Islet precursor cell (in vitro differentiated cells): Measurements from ENCODE around the gene GPRC5A.
"Not testable (repeated sequence)": the region's sequence is repeated elsewhere in the genome, so short reads cannot be mapped to it uniquely, and the experiment has no call there.

Source experiments
- DNase-seq: peaks from one replicate; pipeline ENCODE4 v3.0.0-alpha.2; 2018

GPRC5A gene, protein sequence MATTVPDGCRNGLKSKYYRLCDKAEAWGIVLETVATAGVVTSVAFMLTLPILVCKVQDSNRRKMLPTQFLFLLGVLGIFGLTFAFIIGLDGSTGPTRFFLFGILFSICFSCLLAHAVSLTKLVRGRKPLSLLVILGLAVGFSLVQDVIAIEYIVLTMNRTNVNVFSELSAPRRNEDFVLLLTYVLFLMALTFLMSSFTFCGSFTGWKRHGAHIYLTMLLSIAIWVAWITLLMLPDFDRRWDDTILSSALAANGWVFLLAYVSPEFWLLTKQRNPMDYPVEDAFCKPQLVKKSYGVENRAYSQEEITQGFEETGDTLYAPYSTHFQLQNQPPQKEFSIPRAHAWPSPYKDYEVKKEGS

DNA sequence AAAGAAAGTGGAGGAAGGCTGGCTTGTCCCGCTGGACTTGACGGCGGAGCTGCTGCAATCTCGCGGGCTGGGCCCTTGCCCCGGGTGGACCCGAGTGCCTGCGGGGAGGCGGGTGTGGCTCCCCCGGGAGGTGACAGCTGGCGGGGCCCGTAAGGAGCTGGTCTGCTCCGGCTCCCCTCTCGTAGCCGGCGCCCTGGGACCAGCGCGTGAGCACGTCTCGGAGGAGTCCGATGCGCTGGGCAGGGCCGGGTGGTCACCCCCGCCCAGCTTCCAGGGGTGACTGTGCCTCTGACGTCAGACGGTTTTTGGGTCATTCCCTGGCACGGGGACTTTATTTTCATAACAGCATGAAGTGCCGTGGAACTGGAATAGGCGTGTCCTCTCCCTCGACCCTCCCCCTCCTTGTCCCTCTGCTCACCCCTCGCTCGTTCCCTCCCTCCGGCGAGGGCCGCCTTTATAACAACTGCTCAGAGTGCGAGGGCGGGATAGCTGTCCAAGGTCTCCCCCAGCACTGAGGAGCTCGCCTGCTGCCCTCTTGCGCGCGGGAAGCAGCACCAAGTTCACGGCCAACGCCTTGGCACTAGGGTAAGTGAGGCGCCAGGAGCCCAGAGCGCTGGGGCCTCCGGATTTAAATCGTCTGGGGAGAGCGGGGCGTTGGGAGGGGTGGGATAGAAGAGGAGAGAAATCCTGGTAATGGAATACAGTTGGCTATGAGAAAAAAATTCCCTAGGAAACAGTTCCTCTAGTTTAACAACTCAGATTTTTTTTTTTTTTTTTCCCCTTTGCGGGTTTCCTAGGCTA lies at the start of gene GPRC5A:
Gene GPRC5A, plus strand, starts transcription at position 483 of the 801 bp plus-strand sequence. CDS start 16,688 bp downstream, outside the sequence.
- DNase-seq, result peak; percentile 97

DNA sequence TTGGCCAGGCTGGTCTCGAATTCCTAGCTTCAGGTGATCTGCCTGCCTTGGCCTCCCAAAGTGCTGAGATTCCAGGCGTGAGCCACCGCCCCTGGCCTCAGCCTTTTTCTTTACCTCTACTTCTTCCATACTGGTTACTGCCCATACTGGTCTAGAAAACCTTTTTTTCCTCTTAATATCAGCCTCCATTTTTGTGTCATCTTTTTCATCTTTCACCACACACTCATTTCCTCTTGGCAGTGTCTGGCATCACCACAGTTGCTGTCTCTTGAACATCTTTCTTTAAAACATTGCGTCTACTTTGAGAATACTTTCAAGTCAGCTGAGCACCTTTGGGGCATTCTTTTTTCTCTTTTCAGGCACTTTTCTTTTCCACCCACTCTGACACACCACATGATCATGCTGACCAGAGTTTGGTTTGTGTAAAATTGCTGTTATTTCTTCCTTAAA lies 45.5 kb upstream of the GPRC5A start:
- no peak for DNase-seq

DNA sequence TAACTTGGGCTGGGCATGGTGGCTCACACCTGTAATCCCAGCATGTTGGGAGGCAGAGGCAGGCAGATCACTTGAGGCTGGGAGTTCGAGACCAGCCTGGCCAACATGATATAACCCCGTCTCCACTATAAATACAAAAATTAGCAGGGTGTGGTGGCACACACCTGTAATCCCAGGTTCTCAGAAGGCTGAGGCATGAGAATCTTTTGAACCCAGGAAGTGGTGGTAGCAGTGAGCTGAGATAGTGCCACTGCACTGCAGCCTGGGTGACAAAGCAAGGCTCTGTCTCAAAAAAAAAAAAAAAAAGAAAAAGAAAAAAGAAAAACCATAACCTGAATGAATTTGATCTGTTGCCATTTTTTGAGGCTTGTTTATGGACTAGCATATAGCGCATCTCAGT lies 44.6 kb upstream of the GPRC5A start:
- not testable (repeated sequence) for DNase-seq

DNA sequence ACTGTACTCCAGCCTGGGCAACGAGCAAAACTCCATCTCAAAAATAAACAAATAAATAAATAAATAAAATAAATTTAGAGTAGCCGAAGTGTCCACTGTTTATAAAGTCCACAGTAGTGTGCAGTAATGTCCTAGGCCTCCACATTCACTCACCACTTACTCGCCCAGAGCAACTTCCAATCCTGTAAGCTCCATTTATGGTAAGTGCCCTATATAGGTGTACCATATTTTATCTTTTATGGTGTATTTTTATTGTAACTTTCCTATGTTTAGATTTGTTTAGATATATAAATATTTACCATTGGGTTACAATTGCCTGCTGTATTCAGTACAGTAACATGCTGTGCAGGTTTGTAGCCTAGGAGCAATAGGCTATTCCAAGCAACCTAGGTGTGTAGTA lies 37.9 kb upstream of the GPRC5A start:
- DNase-seq, result no peak

DNA sequence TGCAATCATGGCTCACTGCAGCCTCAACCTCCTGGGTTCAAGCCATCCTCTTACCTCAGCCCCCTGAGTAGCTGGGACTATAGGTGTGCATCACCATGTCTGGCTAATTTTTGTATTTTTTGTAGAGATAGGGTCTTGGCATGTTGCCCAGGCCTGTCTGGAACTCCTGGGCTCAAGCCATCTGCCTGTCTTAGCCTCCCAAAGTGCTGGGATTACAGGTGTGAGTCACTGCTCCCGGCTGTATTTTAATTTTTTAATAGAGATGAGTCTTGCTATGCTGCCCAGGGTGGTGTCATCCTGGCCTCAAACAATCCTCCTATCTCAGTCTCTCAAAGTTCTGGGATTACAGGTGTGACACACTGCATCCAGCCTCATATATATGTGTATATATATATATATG lies 31.7 kb upstream of the GPRC5A start:
- DNase-seq, result no peak

DNA sequence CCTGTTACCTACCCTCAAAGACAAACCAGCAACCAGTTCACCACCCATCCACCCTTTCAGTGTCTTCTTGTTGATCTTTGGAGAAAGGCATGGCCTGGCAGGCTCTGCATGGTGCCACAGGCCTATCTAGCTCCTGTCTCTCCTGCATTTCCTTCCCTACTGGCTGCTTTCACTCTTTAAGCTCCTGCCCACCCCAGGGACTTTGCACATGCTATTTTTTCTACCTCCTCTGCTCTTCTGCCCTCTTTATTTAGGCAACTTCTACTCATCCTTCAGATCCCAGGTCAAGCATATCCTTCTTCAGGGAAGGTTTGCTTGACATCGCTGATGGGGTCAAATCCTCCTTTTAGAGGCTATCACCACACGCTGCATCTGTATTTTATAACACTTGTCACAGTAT lies 27.1 kb upstream of the GPRC5A start:
- DNase-seq, result no peak

DNA sequence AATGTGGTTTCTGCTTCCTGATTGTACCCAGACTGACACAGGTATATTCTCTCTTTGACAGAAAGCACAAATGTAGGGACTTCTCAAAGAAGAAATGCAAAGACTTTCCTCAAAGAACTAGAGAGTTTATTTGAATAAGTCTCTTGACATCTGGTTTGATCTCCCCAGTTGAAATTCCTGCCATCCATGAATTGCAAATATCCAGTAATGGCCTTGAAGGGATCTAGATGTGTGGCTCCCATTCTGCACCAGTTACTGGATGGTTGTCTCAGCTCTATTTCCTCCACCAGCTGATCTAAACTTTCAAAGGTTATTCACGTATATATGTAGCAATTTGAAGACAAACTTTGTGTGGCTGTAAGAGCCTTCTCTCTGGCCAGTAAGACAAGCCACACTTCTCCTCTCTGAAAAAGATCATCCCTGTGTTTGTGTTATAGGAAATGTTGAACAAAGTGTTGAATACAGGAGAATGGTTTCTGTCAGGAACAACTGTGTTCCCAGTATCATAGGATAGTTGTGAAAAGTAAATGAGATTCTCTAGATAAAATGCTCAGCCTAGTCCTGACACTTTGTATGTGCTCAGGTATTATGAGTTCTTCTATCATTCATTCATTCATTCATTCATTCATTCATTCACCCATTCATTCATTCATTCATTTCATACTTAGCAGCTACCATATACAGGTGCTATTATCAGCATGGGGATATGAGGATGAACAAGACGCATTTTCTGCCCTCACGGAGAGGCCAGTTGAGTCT lies 22.7 kb upstream of the GPRC5A start:
- DNase-seq, result no peak

DNA sequence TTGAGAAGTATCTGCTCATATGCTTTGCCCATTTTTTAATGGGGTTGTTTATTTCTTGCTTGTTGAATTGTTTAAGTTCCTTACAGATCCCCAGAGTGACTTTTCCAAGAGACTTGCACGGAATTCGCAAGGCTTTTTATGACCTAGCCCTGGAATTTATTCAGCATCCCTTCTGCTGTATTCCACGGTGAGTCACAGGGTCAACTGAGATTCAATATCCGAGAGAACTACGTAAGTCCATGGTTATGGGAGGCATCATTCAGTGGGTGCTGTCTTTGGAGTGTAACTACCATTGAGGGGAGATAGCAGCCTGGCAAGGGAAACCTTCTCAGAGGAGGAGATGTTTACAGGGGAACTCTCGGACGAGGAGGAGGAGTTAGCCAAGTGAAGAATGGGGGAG lies 20.9 kb upstream of the GPRC5A start:
- DNase-seq, result peak; percentile 87

DNA sequence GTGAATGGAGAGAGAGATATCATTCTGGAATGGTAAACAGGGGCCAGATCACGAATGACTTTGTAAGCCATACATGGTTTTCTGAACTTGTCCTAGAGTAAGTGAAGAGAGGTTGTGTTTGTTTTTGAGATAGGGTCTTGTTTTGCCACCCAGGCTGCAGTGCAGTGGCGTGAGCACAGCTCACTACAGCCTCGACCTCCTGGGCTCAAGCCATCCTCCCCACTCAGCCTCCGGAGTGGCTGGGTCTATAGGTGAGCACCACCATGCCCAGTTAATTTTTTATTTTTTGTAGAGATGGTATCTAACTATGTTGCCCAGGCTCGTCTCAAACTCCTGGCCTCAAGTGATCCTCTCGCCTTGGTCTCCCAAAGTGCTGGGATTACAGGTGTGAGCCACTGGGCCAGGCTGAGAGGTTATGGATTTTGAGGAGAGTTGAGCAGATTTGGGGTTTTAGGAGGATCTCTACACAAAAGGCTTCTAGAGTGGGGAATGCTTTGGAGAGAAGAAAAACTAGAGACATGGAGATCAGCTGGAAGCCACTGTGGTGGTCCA lies 19.7 kb upstream of the GPRC5A start:
- no peak for DNase-seq

DNA sequence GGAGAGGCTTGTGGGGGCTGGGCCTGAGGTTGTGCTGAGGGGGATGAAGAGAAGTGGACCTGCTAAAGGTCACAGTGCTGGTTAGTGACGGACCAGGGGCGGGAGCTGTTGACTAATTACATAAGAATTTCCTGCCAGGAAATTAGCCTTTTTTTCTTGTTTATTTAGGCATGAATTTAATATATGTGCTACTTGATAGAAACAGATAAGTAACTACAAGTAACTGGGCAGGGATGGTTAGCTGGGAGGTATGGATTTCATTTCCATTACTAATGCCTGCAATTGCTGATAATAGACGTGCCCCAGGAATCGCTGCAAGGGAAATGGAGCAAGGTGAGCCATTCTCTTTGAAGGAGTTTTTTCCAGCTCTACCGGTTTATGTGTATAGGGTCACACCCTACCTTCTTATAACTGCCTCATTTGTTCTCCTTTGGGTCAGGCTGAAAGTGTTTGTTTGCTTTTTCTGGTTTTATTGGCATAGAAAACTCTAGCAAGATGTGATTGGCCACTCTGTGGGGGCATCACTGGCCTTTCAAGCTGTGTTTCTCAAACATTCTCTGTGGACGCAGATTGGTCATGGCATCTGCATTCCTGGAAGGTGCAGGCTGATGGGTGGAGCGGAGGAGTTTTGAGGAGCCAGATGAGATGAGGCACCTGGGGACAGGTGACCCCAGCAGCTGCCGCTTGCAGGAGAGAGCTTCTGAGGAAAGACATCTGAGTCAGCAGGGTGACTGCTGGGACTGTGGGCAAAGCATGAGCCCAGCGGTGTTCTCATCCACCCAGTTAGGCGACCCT lies 19.0 kb upstream of the GPRC5A start:
- DNase-seq, result peak; percentile 91

DNA sequence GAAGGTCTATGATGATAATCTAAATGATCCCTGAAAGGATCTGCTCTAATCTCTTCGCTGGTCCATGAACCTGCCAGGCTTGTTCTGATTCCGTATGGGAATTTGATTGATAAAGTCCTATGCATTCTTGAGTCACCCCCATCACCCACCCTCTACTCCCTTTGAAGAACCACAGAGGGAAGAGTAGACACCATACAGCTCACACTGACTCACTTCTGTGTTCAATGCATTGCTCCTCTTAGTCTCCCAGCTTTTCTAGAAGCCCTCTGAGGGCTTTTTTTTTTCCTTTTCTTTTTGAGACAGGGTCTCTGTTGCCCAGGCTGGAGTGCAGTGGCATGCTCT lies 18.5 kb upstream of the GPRC5A start:
- no peak for DNase-seq

DNA sequence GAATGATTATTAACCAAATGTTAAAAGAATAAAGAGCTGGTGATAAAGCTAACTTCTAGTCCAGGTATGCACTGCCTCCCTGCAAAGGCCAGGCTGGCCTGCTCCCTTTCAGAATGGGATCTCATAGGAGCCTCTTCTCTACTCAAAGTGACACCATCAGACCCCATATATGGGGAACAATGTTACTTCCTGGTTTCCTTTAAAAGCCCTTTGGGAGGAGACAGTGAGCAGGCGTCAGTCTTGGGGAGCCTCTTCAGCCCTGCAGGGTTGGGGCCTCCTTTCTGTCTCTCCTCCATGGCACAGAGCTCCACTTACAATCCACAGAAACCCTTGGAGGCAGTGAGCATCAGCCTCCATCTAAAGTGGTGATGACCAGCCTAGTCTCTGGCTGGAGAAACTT lies 17.3 kb upstream of the GPRC5A start:
- DNase-seq, result no peak

DNA sequence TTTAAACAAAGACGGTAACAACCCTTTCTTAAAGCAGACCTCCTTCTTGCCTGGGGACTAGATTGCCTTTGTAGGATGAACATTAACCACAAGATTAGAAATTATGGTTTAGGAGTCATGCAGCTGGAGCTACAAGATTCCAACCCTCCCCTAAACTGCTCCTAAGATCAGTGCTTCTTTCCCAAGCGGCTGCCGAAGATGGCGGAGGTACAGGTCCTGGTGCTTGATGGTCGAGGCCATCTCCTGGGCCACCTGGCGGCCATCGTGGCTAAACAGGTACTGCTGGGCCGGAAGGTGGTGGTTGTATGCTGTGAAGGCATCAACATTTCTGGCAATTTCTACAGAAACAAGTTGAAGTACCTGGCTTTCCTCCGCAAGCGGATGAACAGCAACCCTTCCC lies 16.1 kb upstream of the GPRC5A start:
- not testable (repeated sequence) for DNase-seq

DNA sequence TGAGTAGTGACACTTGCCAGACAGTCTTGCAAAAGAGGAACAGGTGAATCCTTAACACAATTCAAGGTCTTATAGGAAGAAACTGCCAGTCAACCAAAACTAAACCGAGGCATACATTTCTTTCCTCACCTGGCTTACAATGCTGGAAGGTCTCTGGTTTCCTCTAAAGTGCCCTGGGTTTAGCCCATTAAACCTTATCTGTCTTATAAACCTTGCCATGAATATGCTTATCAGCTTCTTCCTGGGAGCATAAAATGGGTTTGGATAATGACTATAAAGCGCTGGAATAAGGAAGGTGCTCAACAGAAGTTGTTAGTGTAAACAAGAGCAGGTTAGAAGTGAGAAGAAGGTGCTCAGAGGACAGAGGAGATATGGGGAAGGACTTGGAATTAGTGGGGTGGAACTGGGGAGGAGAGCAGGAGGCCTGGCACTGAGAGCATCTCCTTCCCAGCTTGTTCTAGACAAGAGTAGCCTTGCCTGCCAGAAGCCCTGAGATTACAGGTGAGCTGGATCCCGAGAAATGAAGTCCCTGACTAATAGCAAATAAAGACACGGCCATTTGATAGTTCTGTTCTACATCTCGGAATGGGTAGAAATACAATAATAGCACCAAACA lies 14.1 kb upstream of the GPRC5A start:
- no peak for DNase-seq

DNA sequence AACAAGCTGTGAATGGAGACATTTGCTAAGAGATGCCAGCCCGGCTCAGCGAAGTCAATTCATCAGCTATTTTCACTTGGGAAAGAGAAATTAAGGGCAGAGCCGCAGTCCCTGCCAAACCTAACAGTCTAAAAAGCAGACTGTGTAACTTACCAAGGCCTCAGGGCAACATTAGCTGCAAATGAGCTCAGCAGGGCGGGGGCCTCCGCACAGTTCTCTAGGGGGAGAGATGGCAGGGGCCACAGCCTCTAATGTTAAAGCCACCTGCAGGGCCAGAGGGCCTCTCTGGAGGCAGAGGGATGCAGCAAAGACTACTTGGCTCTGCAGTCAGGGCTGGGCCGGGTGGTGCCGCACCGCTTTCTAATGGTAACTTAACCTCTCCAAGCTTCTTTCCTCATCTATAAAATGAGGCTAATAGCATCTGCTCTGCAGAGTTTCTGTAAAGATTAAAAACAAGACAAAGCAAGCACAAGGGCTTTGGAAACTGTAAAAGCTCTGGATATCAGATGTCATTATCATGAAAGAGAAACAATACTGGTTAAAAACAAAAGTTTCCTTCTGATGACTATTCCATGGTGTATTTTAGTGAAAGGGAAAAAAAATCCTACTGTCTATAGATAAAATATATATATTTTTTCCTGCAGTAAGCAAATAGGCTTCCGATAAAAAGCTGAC lies 13.4 kb upstream of the GPRC5A start:
- DNase-seq, result peak; percentile 87

DNA sequence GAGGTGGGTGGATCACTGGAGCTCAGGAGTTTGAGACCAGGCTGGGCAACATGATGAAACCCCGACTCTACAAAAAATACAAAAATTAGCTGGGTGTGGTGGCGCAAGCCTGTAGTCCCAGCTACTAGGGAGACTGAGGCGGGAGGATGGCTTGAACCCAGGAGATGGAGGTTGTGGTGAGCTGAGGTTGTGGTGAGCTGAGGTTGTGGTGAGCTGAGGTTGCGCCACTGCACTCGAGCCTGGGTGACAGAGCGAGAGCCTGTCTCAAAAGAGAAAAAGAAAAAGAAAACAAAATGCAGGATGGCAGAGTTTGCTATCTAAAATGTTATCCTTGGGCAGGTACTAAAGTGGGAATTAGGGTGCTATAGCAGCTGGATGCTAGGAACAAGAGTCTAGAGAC lies 10.8 kb upstream of the GPRC5A start:
- no peak for DNase-seq

DNA sequence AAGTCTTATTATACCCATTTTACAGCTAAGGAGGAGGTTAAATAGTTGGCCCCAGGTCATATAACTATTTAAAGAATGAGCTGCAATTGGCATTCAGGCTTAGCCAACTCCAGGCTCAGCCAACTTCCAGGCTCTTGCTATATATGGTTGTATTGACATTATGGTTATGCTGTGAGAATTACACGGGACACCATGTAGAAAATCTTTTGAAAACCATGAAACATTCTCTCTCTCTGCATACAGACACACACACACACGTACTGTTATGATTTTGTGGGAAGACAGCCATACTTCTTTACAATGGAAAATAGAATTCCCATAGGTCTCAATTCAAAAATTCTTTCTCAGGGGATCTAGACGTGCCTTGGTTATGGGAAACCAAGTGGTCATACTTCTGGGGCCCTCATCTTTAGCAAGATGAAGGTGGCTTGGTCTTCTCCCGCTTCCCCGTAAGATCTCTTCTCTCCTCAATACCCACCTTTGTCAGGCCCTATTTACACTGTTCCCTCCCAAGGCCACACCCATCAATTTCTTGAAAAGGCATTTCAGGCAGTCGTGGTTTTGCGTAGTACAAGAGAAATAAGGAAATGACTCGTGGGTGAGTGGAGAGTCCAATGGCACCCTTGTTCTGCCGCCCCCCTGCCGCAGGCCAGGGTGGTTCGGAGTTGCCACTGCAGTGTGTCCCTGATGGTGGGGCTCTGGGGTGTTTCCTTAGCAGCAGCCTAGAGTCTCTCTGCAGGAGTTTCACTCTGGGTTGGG lies 10.0 kb upstream of the GPRC5A start:
- peak; percentile 90 for DNase-seq

DNA sequence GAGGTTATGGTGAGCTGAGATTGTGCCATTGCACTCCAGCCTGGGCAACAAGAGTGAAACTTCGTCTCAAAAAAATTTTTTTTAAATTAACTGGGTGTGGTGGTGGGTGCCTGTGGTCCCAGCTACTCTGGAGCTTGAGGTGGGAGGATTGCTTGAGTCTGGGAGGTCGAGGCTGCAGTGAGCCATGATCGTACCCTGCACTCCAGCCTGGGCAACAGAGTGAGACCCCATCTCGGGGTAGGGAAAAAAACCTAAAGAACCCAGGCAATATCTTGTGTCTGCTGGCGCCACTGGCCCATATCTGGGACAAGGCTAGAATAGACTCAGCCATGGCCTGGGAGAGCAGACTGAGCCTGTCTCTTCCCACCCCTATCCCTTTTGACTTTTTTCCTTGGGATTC lies 9.1 kb upstream of the GPRC5A start:
- DNase-seq, result no peak

DNA sequence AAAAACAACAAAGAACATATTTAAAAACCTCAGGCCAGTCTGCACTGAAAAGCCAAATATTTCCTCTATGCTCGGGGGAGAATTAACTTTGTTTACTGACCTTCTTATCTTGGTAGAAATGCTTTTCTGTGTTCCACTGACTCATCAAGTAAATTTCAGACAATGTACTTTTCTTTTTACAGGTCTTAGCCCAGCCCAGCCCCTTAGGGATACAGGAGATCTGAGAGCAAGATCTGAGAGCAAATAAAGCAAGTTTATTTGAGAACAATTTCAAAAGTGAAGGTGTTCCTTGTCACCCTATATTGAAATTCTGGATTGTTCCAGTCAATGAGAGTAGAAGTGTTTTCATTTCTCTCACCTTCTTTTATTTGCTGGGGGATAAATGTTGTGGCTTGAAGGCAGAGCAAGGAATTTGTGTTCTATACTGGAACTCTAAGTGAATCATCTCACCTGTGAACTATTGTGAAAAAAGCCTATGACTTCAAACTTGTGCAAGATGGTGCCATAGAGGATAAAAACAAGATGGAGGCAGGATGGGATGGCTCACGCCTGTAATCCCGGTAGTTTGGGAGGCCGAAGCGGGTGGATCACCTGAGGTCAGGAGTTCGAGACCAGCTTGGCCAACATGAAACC lies 7.9 kb upstream of the GPRC5A start:
- peak; percentile 74 for DNase-seq
